Measurements from ENCODE around the gene SHPK.

Gene SHPK

GRCh38 chr17:3641717-3642486, 5.9 kb upstream of the SHPK start:
- no peak for DNase-seq (ENCODE audit: low spot score)
- TF ChIP-seq CTCF (IDR thresholded peaks at IDR 0.05), result no peak
- Histone ChIP-seq H3K27ac (no peak overlapping the region), H3K4me3 (no peak overlapping the region)

GRCh38 chr17:3641014-3641413, 5.0 kb upstream of the SHPK start:
- H3K27ac ChIP-seq, result no peak overlapping the region
- DNase-seq (ENCODE audit: low spot score), result no peak
- no peak for TF ChIP-seq CTCF (IDR thresholded peaks at IDR 0.05)
- no peak overlapping the region for H3K4me3 ChIP-seq

GRCh38 chr17:3639981-3640596, 4.0 kb upstream of the SHPK start:
- peak overlapping the region in 1 of 2 donors; percentile 52 for H3K27ac ChIP-seq
- DNase-seq (ENCODE audit: low spot score), result no peak
- no peak for TF ChIP-seq CTCF (IDR thresholded peaks at IDR 0.05)
- no peak overlapping the region for H3K4me3 ChIP-seq

- Histone ChIP-seq H3K4me3 (peak overlapping the region; percentile 100), H3K27ac (peak overlapping the region; percentile 95 to 98)
- no peak for TF ChIP-seq CTCF (IDR thresholded peaks at IDR 0.05)
- no peak for DNase-seq (ENCODE audit: low spot score)
These were observed 891 bp upstream of the SHPK start for GRCh38 chr17:3636908-3637373.

- peak overlapping the region; percentile 2 to 98 for H3K27ac ChIP-seq
- no peak for DNase-seq (ENCODE audit: low spot score)
These were observed 436 bp downstream of the SHPK start for GRCh38 chr17:3635474-3636153.

GRCh38 chr17:3632287-3632686, 3.8 kb downstream of the SHPK start:
- no peak for DNase-seq (ENCODE audit: low spot score)
- TF ChIP-seq CTCF (IDR thresholded peaks at IDR 0.05), result no peak
- Histone ChIP-seq H3K27ac (no peak overlapping the region), H3K4me3 (no peak overlapping the region)

More at GRCh38 chr17:3635474-3636153, 436 bp downstream of the SHPK start:
- H3K4me3 ChIP-seq, result peak overlapping the region; percentile 100
- TF ChIP-seq CTCF (IDR thresholded peaks at IDR 0.05), result no peak
